RWPE2 (cell line): ENCODE data around the gene PHTF2.

ENCODE experiments used
- ATAC-seq: fragments of 200-7000 bp; cut with Tn5 transposase; 3 replicates; pipeline ENCODE4 v1.9.1; 2021; ENCODE audit warnings: low read depth
- DNase-seq: peaks from one replicate; pipeline ENCODE4 v3.0.0-alpha.2; 2020; ENCODE audit warnings: low spot score
- H3K27ac ChIP-seq: fragments of 450-650 bp; 2 replicates; pipeline ENCODE4 v1.5.1; 2017; ENCODE audit warnings: mild to moderate bottlenecking; ENCODE audit not compliant: poor library complexity, severe bottlenecking
- H3K27me3 ChIP-seq: fragments of 250-450 bp; sonication (Bioruptor Pico); 2 replicates; pipeline ENCODE4 v1.5.1; 2021; ENCODE audit warnings: mild to moderate bottlenecking, moderate library complexity; ENCODE audit not compliant: insufficient read depth, poor library complexity, severe bottlenecking
- H3K36me3 ChIP-seq: fragments of 250-450 bp; sonication (Bioruptor Pico); 2 replicates; pipeline ENCODE4 v1.5.1; 2020; ENCODE audit warnings: low read depth, mild to moderate bottlenecking, moderate library complexity
- H3K4me1 ChIP-seq: fragments of 250-450 bp; sonication (Bioruptor Pico); 2 replicates; pipeline ENCODE4 v1.5.1; 2021; ENCODE audit warnings: mild to moderate bottlenecking, moderate library complexity; ENCODE audit not compliant: insufficient read depth, poor library complexity, severe bottlenecking
- H3K4me3 ChIP-seq: fragments of 250-450 bp; sonication (Bioruptor Pico); 2 replicates; pipeline ENCODE4 v1.5.1; 2021; ENCODE audit warnings: mild to moderate bottlenecking, moderate library complexity; ENCODE audit not compliant: severe bottlenecking
- H3K9me3 ChIP-seq: fragments of 250-450 bp; sonication (Bioruptor Pico); 2 replicates; pipeline ENCODE4 v1.5.1; 2021; ENCODE audit warnings: mild to moderate bottlenecking, moderate library complexity; ENCODE audit not compliant: severe bottlenecking
- CTCF ChIP-seq: fragments of 450-650 bp; IDR thresholded peaks from one replicate; pipeline ENCODE4 v1.5.1; 2017; ENCODE audit warnings: mild to moderate bottlenecking, moderate library complexity; ENCODE audit not compliant: poor library complexity, severe bottlenecking

The PHTF2 gene

GRCh38 chr7:77811516-77812289 is 13.1 kb downstream of the PHTF2 start:
- no peak for TF ChIP-seq CTCF
- peak overlapping the region; percentile 40 for H3K27ac ChIP-seq
- peaks cover 13% of the 10 kb centered on the region for H3K4me1 ChIP-seq
- ATAC-seq: peak; percentile 67
- DNase-seq: no peak
- H3K27me3 ChIP-seq: no peaks in the 10 kb centered on the region
- H3K36me3 ChIP-seq: peaks cover 7% of the 10 kb centered on the region; the same call in 1 of the 2 replicates
- peaks cover 6% of the 10 kb centered on the region for H3K9me3 ChIP-seq
- no peak overlapping the region for H3K4me3 ChIP-seq

- Histone ChIP-seq H3K9me3 (peaks cover 3% of the 10 kb centered on the region), H3K36me3 (peaks cover 7% of the 10 kb centered on the region; the same call in 1 of the 2 replicates), H3K4me1 (peaks cover 13% of the 10 kb centered on the region), H3K27ac (peak overlapping the region; percentile 40), H3K27me3 (no peaks in the 10 kb centered on the region), H3K4me3 (no peak overlapping the region)
- DNase-seq: no peak
- TF ChIP-seq CTCF: no peak
- ATAC-seq: peak; percentile 78
Measured at GRCh38 chr7:77812290-77812685, 13.7 kb downstream of the PHTF2 start.

GRCh38 chr7:77813180-77813579 is 14.6 kb downstream of the PHTF2 start:
- ATAC-seq (no peak), DNase-seq (no peak)
- H3K9me3 ChIP-seq: peaks cover 3% of the 10 kb centered on the region

GRCh38 chr7:77819021-77819420 is 20.4 kb downstream of the PHTF2 start:
- ATAC-seq: no peak
- Histone ChIP-seq H3K4me3 (no peak overlapping the region), H3K4me1 (no peaks in the 10 kb centered on the region), H3K27ac (no peak overlapping the region), H3K27me3 (no peaks in the 10 kb centered on the region), H3K9me3 (peaks cover 11% of the 10 kb centered on the region), H3K36me3 (peaks cover 7% of the 10 kb centered on the region; the same call in 1 of the 2 replicates)
- TF ChIP-seq CTCF: no peak
- DNase-seq: no peak

More at GRCh38 chr7:77813180-77813579, 14.6 kb downstream of the PHTF2 start:
- TF ChIP-seq CTCF: no peak
- Histone ChIP-seq H3K4me1 (peaks cover 13% of the 10 kb centered on the region), H3K36me3 (peaks cover 7% of the 10 kb centered on the region; the same call in 1 of the 2 replicates), H3K27me3 (no peaks in the 10 kb centered on the region), H3K4me3 (no peak overlapping the region), H3K27ac (no peak overlapping the region)

- Histone ChIP-seq H3K36me3 (peaks cover 3% of the 10 kb centered on the region; the same call in 1 of the 2 replicates), H3K27ac (no peak overlapping the region), H3K27me3 (no peaks in the 10 kb centered on the region), H3K9me3 (peaks cover 11% of the 10 kb centered on the region), H3K4me1 (no peaks in the 10 kb centered on the region), H3K4me3 (no peak overlapping the region)
- DNase-seq: no peak
- no peak for TF ChIP-seq CTCF
- ATAC-seq: no peak
Measured at GRCh38 chr7:77820967-77821366, 22.4 kb downstream of the PHTF2 start.
